Measurements from ENCODE around the gene PLXNC1.

GRCh38 chr12:94244165-94245133, 96.1 kb downstream of the PLXNC1 start:
- TF ChIP-seq CTCF (optimal IDR thresholded peaks at IDR 0.05 in 1 of 3, IDR thresholded peaks at IDR 0.05 in 1 of 3, conservative IDR thresholded peaks at IDR 0.05 in 1 of 3; ENCODE audit: extremely low read depth in 1 of 3, insufficient read depth in 2 of 3, low read length in 3 of 3): no peak
- no peak for TF ChIP-seq EZH2 (IDR thresholded peaks at IDR 0.05; ENCODE audit: low read length)
